Muscle of arm (tissue), 12 donors: Measurements from ENCODE around the gene MAP3K20. TPM values are rescaled to one million over a fixed set of nuclear protein-coding genes. Genes with fewer than 3 reads are reported as not detected.
"Not testable (repeated sequence)": the region's sequence is repeated elsewhere in the genome, so short reads cannot be mapped to it uniquely, and the experiment has no call there.

Source experiments
- DNase-seq: peaks from one replicate; pipeline ENCODE4 v3.0.0-alpha.2; 2013
- polyA plus RNA-seq, 12 donors: library from polyadenylated mRNA; unstranded; fragments of 120-200 nt; gene quantifications; one replicate each; pipeline ENCODE4 v1.2.1, GENCODE V29; 2013; ENCODE audit not compliant: insufficient read length in 12 of 12

Gene MAP3K20
- polyA plus RNA-seq, 12 donors = 48.8 to 480 (median 105) TPM

- DNase-seq = no peak
Observed at GRCh38 chr2:173119069-173119807, 43.6 kb downstream of the MAP3K20 start.

GRCh38 chr2:173119944-173120343, 44.3 kb downstream of the MAP3K20 start:
- no peak for DNase-seq

GRCh38 chr2:173122936-173123335, 47.3 kb downstream of the MAP3K20 start:
- DNase-seq = no peak

DNA sequence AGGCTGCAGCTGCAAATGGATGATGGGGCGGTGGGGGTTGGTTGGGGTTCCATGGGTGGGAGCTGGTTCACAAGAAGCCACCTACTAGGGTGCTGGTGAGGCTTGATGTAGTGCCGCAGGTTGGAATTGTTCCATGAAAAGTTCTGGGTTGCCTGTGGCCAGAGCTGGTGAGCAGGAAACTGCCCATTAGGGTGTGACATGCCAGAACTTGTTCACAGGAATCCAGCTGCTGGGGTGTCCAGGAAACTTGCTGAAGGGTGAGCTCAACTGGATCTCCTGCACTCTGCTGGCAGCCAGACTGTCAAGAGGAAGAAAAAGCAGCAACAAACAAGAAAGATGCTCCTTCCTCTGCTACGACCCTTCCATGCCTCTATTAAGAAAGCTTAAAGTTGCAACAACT, 48.8 kb downstream of the MAP3K20 start:
- no peak for DNase-seq

DNA sequence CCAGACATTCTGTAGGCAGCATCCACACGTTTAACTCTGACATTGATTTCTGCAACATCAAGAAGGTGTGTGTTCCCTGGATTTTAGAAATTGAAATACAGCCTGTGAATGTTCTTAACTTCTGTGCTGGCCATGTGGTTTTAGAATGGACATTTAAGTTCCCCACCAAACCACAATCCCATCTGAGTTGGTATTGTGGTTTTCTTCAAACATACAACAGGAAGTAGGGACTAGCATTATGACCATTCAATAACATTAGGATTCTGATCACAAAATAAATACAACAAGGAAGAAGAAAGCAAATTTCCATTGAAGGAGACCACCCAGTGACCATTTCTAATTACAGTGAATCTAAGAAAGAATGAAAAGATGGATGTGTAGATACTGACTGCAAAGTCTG, 51.2 kb downstream of the MAP3K20 start:
- no peak for DNase-seq

GRCh38 chr2:173128132-173128531, 52.5 kb downstream of the MAP3K20 start:
- not testable (repeated sequence) for DNase-seq

DNA sequence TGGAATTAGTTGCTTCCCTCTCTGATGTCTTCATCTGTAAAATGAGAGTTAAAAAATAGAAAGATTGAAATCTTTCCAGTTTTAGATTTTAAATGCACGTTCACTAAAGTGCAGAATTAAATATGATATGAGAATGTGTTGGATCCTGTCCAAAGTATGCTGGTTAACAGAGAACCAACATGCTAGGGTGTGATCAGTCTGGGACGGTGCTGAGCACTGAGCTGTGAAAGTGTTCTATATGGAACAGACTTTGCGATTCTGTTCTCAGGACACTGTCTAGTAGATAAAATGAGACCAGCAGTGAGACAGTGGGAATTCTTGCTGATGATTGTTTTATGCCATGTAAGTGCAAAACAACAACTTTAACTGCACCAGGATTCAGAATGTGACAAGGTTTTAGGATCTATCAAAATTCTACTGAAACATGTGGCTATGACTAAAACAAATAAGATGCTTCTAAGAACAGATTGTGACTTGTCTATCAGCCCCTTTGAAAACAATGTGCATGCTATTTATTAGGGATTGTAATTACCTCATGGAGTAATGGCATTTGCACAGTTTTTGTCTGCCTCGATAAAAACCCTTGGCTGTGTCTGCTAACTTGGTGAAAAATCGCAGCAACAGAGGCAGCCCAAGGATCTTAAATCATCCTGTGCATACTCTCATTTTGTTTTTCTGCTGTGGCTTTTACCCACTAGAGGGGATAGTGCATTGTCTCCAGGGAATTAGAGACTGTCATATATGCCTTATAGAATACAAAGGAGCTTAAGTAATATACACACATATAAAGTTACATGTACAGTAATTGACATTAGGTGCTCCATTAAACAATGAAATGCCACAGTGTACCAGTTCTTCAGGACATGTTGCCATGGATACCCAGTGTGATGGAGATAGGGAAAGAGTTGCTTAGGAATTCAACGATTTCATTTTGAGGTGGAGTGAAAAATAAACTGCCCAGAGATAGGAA, 55.1 kb downstream of the MAP3K20 start:
- DNase-seq = no peak

- no peak for DNase-seq
Observed at GRCh38 chr2:173132531-173132930, 56.9 kb downstream of the MAP3K20 start.

DNA sequence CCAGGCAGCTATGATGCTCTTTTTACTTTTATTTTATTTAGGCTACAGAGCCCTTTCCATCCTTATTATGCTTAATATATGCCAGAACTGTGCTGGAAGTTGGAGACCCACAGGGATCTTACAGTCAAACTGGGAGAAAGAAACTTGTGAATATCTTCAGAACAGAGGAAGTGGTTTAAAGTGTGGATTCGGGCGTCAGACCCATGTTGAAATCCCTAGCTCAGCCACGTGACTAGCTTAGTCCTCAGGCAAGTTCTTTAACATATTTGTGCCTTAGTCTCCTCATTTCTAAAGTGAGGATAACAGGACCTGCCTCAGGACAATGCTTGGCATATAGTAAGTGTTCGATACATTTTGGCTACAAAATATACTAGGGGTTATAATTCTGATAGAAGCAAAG, 59.1 kb downstream of the MAP3K20 start:
- no peak for DNase-seq

GRCh38 chr2:173136067-173136466, 60.4 kb downstream of the MAP3K20 start:
- DNase-seq = no peak

DNA sequence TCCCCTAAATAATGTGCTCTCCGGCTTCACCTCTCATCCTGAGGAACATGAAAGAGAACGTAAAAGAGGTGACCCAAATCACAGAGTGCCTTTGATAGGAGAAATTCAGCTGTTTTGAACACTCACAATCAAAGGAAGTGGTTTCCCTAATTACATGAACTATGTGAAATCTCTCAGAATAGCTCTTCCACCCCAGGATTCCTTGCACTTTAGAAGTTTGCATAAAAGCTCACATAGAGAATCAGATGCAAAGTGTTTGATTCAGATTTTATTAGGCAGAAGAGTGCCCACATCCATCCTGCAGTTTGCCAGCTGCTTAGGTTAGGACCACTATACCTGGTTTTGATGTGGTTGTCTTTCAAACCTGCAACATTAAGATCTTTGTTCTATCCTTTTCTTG, 61.0 kb downstream of the MAP3K20 start:
- no peak for DNase-seq

DNA sequence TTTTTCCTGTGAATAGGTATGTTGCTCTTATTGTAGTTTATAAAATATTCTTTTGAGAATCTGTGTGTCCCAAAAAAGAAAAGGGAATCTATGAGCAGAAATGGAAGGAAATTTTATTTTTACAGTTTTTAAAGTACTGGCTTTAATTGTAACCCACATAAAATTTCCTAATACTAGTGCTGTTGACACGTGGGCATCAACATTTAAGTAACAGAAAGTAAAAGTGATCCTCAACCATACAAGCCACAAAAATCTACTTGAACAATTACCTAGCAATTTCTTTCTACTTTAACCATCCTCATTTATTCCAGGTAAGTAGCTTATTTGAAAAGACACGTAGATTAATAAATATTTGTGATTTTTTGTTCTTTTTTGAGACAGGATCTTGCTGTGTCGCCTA, 62.0 kb downstream of the MAP3K20 start:
- DNase-seq = no peak

DNA sequence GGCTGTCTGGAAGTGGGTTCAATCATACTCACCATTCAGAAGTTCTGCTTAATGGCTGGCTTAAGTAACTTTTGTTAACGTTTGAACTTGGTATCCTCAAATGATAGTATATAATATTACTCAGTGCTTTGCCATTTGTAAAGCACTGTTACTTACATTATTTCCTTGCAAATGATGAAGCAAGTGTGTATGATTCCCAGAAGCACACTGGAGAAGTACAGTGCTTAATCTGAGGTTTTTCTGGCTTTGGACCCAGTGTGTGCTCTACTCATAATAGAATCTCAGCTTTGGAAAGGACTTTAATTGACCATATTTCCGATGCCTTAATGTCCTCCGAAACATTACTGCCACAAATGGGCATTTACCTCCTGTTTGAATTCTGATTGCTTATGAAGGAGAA, 63.3 kb downstream of the MAP3K20 start:
- DNase-seq = no peak

- no peak for DNase-seq
Observed at GRCh38 chr2:173141666-173142065, 66.0 kb downstream of the MAP3K20 start.

- no peak for DNase-seq
Observed at GRCh38 chr2:173145454-173145853, 69.8 kb downstream of the MAP3K20 start.

- no peak for DNase-seq
Observed at GRCh38 chr2:173146590-173146989, 70.9 kb downstream of the MAP3K20 start.

DNA sequence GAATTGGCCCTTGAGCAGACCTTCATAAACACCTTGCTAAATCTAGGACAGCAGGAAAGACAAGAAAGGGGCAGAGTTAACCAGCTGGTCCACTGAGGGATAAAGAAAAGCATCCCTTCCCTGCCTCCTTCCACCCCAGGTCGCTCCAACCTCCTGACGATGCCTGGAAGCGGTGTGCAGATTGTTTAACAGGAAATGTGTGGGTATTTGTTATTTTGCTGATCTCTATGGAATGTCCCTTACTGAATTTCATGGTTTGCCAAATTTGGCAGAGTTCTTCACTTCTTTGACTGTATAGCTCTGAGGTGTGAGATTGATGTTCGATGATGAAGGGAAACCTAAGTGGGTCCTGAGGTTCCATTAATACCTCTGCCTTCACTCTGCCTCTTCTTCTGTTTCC, 72.9 kb downstream of the MAP3K20 start:
- DNase-seq = no peak

- no peak for DNase-seq
Observed at GRCh38 chr2:173149491-173149890, 73.8 kb downstream of the MAP3K20 start.

- no peak for DNase-seq
Observed at GRCh38 chr2:173150087-173150486, 74.4 kb downstream of the MAP3K20 start.

DNA sequence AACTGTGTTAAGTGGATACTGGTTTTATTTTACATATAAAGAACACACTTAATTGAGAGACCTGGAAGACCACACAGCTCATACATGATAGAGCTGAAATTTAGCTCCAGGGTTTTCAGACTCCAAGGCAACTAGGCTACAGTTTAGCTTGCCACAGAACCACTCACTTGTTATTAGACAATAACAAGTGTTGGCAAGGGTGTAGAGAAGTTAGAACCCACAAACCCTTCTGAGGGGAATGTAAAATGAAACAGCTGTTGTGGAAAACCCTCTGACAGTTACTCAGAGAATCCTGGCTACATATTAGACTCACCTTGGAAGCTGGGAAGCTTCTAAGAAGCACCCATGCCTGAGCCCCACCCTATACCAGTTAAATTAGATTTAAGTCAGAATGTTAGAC, 75.3 kb downstream of the MAP3K20 start:
- no peak for DNase-seq

DNA sequence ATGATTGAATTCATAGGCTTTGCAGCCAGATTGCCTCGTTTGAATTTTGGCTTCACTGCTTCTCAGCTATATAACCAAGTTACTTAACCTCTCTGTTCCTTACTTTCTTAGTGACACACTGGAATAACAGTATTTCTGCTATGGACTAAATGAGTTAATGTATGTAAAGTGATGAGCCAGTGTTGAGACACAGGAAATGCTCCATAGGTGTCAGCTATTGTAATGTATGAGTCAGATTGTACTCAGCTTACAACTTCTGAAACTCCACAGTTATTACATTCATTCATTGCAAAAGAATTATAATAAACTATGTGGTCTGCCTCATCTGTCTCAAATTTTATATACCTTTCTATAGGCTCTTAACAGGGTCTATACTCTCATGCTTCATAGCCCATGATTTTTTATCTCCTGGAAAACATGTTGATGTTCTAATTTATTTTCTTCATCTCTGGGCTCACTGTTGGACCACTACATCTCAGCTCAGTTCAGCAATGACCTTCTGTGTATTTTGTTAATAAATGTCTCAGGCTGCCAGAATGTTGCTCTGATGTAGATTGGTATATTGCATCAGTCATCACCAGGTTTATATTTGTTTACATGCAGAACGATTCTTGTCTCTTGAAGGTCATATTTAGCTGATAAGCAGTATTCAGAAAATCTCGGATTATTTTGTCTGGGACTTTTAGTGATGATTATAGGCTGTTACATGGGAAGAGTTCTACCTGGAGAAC, 76.2 kb downstream of the MAP3K20 start:
- DNase-seq = no peak

- DNase-seq = no peak
Observed at GRCh38 chr2:173153301-173153885, 77.7 kb downstream of the MAP3K20 start.
